Cerebellar cortex (tissue), 1 donor: ENCODE measurements around the gene OR5H15.
A peak's percentile ranks its signal among the peaks of the same experiment; 100 is the strongest.
"Not testable (repeated sequence)": the region's sequence is repeated elsewhere in the genome, so short reads cannot be mapped to it uniquely, and the experiment has no call there.

Source experiments
- DNase-seq: peaks from one replicate; pipeline ENCODE4 v3.0.0-alpha.2; 2015; ENCODE audit warnings: low spot score

Gene OR5H15

GRCh38 chr3:98166396-98166795, at the start of gene OR5H15:
Gene OR5H15, plus strand, starts transcription at chr3:98166696. Its CDS starts 2,004 bp downstream, at chr3:98168700.
- no peak for DNase-seq

- no peak for DNase-seq
Measured at GRCh38 chr3:98130421-98130820, 36.1 kb upstream of the OR5H15 start, which contains the start of gene OR5H1. Gene OR5H1, plus strand, starts transcription at chr3:98130721. Its CDS starts 1,977 bp downstream, at chr3:98132698.

GRCh38 chr3:98136631-98137030, 29.9 kb upstream of the OR5H15 start:
- DNase-seq = no peak

GRCh38 chr3:98137826-98138557, 28.5 kb upstream of the OR5H15 start:
- DNase-seq = not testable (repeated sequence)

- no peak for DNase-seq
Measured at GRCh38 chr3:98140531-98140930, 26.0 kb upstream of the OR5H15 start.

GRCh38 chr3:98147179-98147578, 19.3 kb upstream of the OR5H15 start, which contains the start of gene OR5H14:
Gene OR5H14, plus strand, starts transcription at chr3:98147479. Its CDS starts 1,907 bp downstream, at chr3:98149386.
- no peak for DNase-seq

GRCh38 chr3:98148751-98149150, 17.7 kb upstream of the OR5H15 start:
- no peak for DNase-seq

GRCh38 chr3:98149456-98149855, 17.0 kb upstream of the OR5H15 start:
- DNase-seq = not testable (repeated sequence)

- no peak for DNase-seq
Measured at GRCh38 chr3:98151241-98151640, 15.3 kb upstream of the OR5H15 start.

GRCh38 chr3:98171071-98171470, 4.6 kb downstream of the OR5H15 start:
- no peak for DNase-seq

- DNase-seq = no peak
Measured at GRCh38 chr3:98172621-98173020, 6.1 kb downstream of the OR5H15 start.

GRCh38 chr3:98180319-98180890, 13.9 kb downstream of the OR5H15 start:
- no peak for DNase-seq

- DNase-seq = no peak
Measured at GRCh38 chr3:98182196-98182595, 15.7 kb downstream of the OR5H15 start.

GRCh38 chr3:98185180-98185579, 18.7 kb downstream of the OR5H15 start:
- DNase-seq = no peak

GRCh38 chr3:98188545-98188944, 22.0 kb downstream of the OR5H15 start:
- peak; percentile 3 for DNase-seq

GRCh38 chr3:98190911-98191310, 24.4 kb downstream of the OR5H15 start:
- not testable (repeated sequence) for DNase-seq

GRCh38 chr3:98196293-98196692, 29.8 kb downstream of the OR5H15 start:
- not testable (repeated sequence) for DNase-seq

GRCh38 chr3:98199020-98199419, 32.5 kb downstream of the OR5H15 start:
- no peak for DNase-seq

GRCh38 chr3:98209244-98209643, 42.7 kb downstream of the OR5H15 start:
- no peak for DNase-seq

GRCh38 chr3:98213276-98213675, 46.8 kb downstream of the OR5H15 start:
- DNase-seq = no peak

- DNase-seq = no peak
Measured at GRCh38 chr3:98215051-98215450, 48.6 kb downstream of the OR5H15 start.
